Measurements from ENCODE around the gene ITGB5.

ITGB5 gene

DNA sequence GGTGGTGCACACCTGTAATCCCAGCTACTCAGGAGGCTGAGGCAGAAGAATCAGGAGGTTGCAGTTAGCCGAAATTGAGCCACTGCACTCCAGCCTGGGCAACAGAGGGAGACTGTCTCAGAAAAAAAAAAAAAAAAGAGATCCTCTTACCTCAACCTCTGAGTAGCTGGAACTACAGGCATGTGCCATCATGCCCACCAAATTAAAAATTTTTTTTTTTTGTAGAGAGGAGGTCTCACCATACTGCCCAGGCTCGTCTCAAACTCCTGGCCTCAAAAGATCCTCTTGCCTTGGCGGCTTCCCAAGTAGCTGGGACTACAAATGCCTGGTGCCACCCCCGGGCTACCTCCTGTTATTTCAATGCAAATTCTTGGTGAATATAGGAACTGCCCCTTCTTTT lies 155.4 kb downstream of the ITGB5 start:
- Histone ChIP-seq H3K79me2 (ENCODE audit: insufficient read depth, low read length) (peaks cover 37% of the 10 kb centered on the region), H3K4me3 (ENCODE audit: low read depth, low read length, poor library complexity, severe bottlenecking) (peak overlapping the region; percentile 76), H3K27ac (ENCODE audit: low read depth, low read length, poor library complexity, severe bottlenecking) (no peak overlapping the region), H3K4me2 (ENCODE audit: low read length) (peak overlapping the region; percentile 68), H3K9ac (ENCODE audit: low read length) (no peak overlapping the region), H2AFZ (ENCODE audit: low read length) (no peak overlapping the region), H3K9me3 (ENCODE audit: low read length) (no peaks in the 10 kb centered on the region), H3K9me2 (ENCODE audit: low read depth, low read length) (no peaks in the 10 kb centered on the region), H3K27me3 (ENCODE audit: insufficient read depth, low read length) (no peaks in the 10 kb centered on the region), H3F3A (ENCODE audit: insufficient read depth, low read length) (no peaks in the 10 kb centered on the region), H3K36me3 (ENCODE audit: insufficient read depth, low read length) (peaks cover 29% of the 10 kb centered on the region), H4K20me1 (ENCODE audit: insufficient read depth, low read length) (no peaks in the 10 kb centered on the region), H3K4me1 (ENCODE audit: insufficient read depth, low read length, severe bottlenecking) (peaks cover 30% of the 10 kb centered on the region)
- TF ChIP-seq EZH2 (IDR thresholded peaks at IDR 0.05; ENCODE audit: borderline replicate concordance, low read length), result no peak
- TF ChIP-seq, protein P1, sequence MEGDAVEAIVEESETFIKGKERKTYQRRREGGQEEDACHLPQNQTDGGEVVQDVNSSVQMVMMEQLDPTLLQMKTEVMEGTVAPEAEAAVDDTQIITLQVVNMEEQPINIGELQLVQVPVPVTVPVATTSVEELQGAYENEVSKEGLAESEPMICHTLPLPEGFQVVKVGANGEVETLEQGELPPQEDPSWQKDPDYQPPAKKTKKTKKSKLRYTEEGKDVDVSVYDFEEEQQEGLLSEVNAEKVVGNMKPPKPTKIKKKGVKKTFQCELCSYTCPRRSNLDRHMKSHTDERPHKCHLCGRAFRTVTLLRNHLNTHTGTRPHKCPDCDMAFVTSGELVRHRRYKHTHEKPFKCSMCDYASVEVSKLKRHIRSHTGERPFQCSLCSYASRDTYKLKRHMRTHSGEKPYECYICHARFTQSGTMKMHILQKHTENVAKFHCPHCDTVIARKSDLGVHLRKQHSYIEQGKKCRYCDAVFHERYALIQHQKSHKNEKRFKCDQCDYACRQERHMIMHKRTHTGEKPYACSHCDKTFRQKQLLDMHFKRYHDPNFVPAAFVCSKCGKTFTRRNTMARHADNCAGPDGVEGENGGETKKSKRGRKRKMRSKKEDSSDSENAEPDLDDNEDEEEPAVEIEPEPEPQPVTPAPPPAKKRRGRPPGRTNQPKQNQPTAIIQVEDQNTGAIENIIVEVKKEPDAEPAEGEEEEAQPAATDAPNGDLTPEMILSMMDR (IDR thresholded peaks at IDR 0.05; ENCODE audit: low read length), result no peak

DNA sequence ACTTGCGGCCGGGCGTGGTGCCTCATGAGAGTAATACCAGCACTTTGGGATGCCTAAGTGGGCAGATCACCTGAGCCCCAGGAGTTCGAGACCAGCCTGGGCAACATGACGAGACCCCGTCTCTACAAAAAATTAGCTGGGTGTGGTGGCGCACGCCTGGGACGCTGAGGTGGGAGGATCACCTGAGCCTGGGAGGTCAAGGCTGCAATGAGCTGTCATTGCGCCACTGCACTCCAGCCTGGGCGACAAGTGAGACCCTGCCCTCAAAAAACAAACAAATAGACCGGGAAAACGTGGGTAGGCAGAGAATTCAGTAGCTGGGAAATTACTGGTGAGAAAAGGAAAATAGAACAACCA lies 156.2 kb downstream of the ITGB5 start:
- Histone ChIP-seq H2AFZ (ENCODE audit: low read length) (no peak overlapping the region), H3K4me1 (ENCODE audit: insufficient read depth, low read length, severe bottlenecking) (peaks cover 30% of the 10 kb centered on the region), H3K9me3 (ENCODE audit: low read length) (no peaks in the 10 kb centered on the region), H3F3A (ENCODE audit: insufficient read depth, low read length) (no peaks in the 10 kb centered on the region), H3K4me2 (ENCODE audit: low read length) (peak overlapping the region; percentile 68), H3K4me3 (ENCODE audit: low read depth, low read length, poor library complexity, severe bottlenecking) (peak overlapping the region; percentile 76), H3K27ac (ENCODE audit: low read depth, low read length, poor library complexity, severe bottlenecking) (no peak overlapping the region), H4K20me1 (ENCODE audit: insufficient read depth, low read length) (no peaks in the 10 kb centered on the region), H3K27me3 (ENCODE audit: insufficient read depth, low read length) (no peaks in the 10 kb centered on the region), H3K9ac (ENCODE audit: low read length) (peak overlapping the region; percentile 75), H3K36me3 (ENCODE audit: insufficient read depth, low read length) (peaks cover 21% of the 10 kb centered on the region), H3K79me2 (ENCODE audit: insufficient read depth, low read length) (peaks cover 37% of the 10 kb centered on the region), H3K9me2 (ENCODE audit: low read depth, low read length) (no peaks in the 10 kb centered on the region)
- TF ChIP-seq, protein P1 (IDR thresholded peaks at IDR 0.05; ENCODE audit: low read length), result no peak
- no peak for TF ChIP-seq EZH2 (IDR thresholded peaks at IDR 0.05; ENCODE audit: borderline replicate concordance, low read length)

DNA sequence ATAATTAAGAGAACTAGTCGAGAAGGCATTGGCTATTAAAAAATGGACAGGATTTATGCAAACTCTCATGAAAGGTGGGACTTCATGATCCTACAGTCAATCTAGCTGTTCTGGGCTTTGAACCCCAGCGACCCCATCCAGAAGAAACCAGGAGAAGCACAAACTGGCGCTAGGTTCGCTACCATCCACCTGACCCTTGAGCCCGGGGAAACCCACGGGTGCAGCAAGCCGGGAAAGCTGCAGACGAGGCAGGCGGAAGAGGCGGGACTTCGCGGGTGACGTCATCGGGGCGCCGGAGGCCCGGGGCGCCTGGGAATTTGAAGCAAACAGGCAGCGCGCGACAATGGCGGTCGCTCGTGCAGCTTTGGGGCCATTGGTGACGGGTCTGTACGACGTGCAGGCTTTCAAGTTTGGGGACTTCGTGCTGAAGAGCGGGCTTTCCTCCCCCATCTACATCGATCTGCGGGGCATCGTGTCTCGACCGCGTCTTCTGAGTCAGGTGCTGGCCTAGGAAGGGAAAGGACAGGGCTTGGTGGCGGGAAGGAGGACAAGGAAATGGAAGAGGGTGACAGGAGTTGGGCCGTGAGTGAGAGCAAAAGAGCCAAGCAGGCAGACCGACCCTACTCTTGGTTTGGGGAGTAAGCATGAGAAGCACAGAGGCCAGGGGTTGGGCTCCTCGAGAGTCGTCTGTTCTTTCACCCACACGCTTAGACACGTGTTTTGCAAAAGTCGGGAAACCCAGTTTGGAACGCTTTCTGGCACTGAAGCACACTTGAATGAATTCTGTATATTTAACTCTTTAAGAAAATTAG lies 156.8 kb downstream of the ITGB5 start, which contains the start of gene UMPS:
Gene UMPS (plus strand): TSS at position 324 of the 812 bp plus-strand sequence. CDS start 20 bp downstream, at position 344.
- peak within 1 kb of the TSS; percentile 68 for H3K4me2 ChIP-seq (ENCODE audit: low read length)
- no peaks in the 10 kb centered on the region for H3K27me3 ChIP-seq (ENCODE audit: insufficient read depth, low read length)
- H4K20me1 ChIP-seq (ENCODE audit: insufficient read depth, low read length), result no peaks in the 10 kb centered on the region
- no peaks in the 10 kb centered on the region for H3K9me3 ChIP-seq (ENCODE audit: low read length)
- peaks cover 37% of the 10 kb centered on the region for H3K79me2 ChIP-seq (ENCODE audit: insufficient read depth, low read length)
- H3K4me1 ChIP-seq (ENCODE audit: insufficient read depth, low read length, severe bottlenecking), result peaks cover 30% of the 10 kb centered on the region
- H3K9ac ChIP-seq (ENCODE audit: low read length), result peak within 1 kb of the TSS; percentile 75
- H3K9me2 ChIP-seq (ENCODE audit: low read depth, low read length), result no peaks in the 10 kb centered on the region
- H3K27ac ChIP-seq (ENCODE audit: low read depth, low read length, poor library complexity, severe bottlenecking), result peak within 1 kb of the TSS; percentile 2
- peak within 1 kb of the TSS; percentile 76 for H3K4me3 ChIP-seq (ENCODE audit: low read depth, low read length, poor library complexity, severe bottlenecking)
- H2AFZ ChIP-seq (ENCODE audit: low read length), result peak within 1 kb of the TSS; percentile 57; the same call in 1 of the 2 replicates
- peaks cover 15% of the 10 kb centered on the region for H3K36me3 ChIP-seq (ENCODE audit: insufficient read depth, low read length)
- H3F3A ChIP-seq (ENCODE audit: insufficient read depth, low read length), result no peaks in the 10 kb centered on the region
- TF ChIP-seq EZH2 (IDR thresholded peaks at IDR 0.05; ENCODE audit: borderline replicate concordance, low read length), result no peak
- TF ChIP-seq, protein P1 (IDR thresholded peaks at IDR 0.05; ENCODE audit: low read length), result no peak

Measured in OCI-LY1 (cell line).